Kidney glomerular epithelial cell (primary cell): ENCODE results near the gene VIPR2.
"Not testable (repeated sequence)": the region's sequence is repeated elsewhere in the genome, so short reads cannot be mapped to it uniquely, and the experiment has no call there.

Source experiments
- DNase-seq: peaks from one replicate; lab custom pipeline; 2025; lab: John Stamatoyannopoulos, UW

The VIPR2 gene

GRCh38 chr7:159144758-159145489 lies at the start of gene VIPR2:
Gene VIPR2, minus strand, starts transcription at chr7:159144867. Its CDS starts 96 bp downstream, at chr7:159144771.
- no peak for DNase-seq

GRCh38 chr7:159193543-159194090 lies 49.0 kb upstream of the VIPR2 start:
- no peak for DNase-seq

- DNase-seq, result no peak
These were observed 48.2 kb upstream of the VIPR2 start for GRCh38 chr7:159192725-159193453.

GRCh38 chr7:159192013-159192412 lies 47.3 kb upstream of the VIPR2 start:
- DNase-seq, result no peak

GRCh38 chr7:159191236-159191635 lies 46.6 kb upstream of the VIPR2 start:
- no peak for DNase-seq

GRCh38 chr7:159188011-159188410 lies 43.3 kb upstream of the VIPR2 start:
- DNase-seq, result no peak

- no peak for DNase-seq
These were observed 34.6 kb upstream of the VIPR2 start for GRCh38 chr7:159179241-159179640.

- no peak for DNase-seq
These were observed 32.8 kb upstream of the VIPR2 start for GRCh38 chr7:159177284-159177953.

- no peak for DNase-seq
These were observed 31.1 kb upstream of the VIPR2 start for GRCh38 chr7:159175792-159176191.

- DNase-seq, result not testable (repeated sequence)
These were observed 30.4 kb upstream of the VIPR2 start for GRCh38 chr7:159175100-159175499.

GRCh38 chr7:159172400-159172799 lies 27.7 kb upstream of the VIPR2 start:
- DNase-seq, result no peak

- DNase-seq, result no peak
These were observed 24.7 kb upstream of the VIPR2 start for GRCh38 chr7:159169391-159169790.

- no peak for DNase-seq
These were observed 22.5 kb upstream of the VIPR2 start for GRCh38 chr7:159167139-159167538.

- DNase-seq, result no peak
These were observed 21.9 kb upstream of the VIPR2 start for GRCh38 chr7:159166530-159166929.

- no peak for DNase-seq
These were observed 20.7 kb upstream of the VIPR2 start for GRCh38 chr7:159165352-159165751.

- not testable (repeated sequence) for DNase-seq
These were observed 19.1 kb upstream of the VIPR2 start for GRCh38 chr7:159163703-159164301.

- DNase-seq, result not testable (repeated sequence)
These were observed 17.5 kb upstream of the VIPR2 start for GRCh38 chr7:159162050-159162626.

GRCh38 chr7:159160450-159160849 lies 15.8 kb upstream of the VIPR2 start:
- DNase-seq, result no peak

GRCh38 chr7:159159731-159160130 lies 15.1 kb upstream of the VIPR2 start:
- no peak for DNase-seq

GRCh38 chr7:159158888-159159405 lies 14.3 kb upstream of the VIPR2 start:
- DNase-seq, result no peak

- no peak for DNase-seq
These were observed 13.6 kb upstream of the VIPR2 start for GRCh38 chr7:159158125-159158887.
